ENCODE results near the gene NTNG2. TPM values are rescaled to one million over a fixed set of nuclear protein-coding genes. Genes with fewer than 3 reads are reported as not detected.

Gene NTNG2
- polyA plus RNA-seq, 1 donor from 2014 or later, result 0.43 TPM

DNA sequence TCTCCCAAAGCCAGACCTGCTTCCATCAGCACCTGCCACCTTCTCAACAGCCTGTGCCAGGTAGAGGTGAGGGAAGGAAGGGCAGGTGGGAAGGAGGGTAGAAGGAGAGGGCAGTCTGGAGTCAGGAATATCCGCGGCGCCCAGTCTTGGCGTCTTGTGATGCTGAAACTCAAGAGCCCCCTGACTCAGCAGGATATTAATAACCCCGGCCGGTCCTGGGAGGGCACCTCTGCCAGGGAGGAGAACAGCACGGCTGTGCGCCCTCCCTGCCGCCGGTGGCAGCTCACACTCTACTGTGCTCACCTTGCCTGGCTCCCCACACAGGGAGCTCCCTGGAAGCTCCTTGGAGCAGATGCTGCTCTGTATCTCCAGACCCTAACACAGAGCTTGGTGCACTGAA lies 11.6 kb upstream of the NTNG2 start:
- Histone ChIP-seq H3K9me3 (ENCODE audit: low read length) (no peaks in the 10 kb centered on the region), H3K27me3 (ENCODE audit: insufficient read depth, low read depth, low read length) (no peaks in the 10 kb centered on the region), H3K9me2 (ENCODE audit: insufficient read depth, low read length) (no peaks in the 10 kb centered on the region), H3K27ac (ENCODE audit: low read length) (no peak overlapping the region), H4K20me1 (ENCODE audit: insufficient read depth) (no peaks in the 10 kb centered on the region), H3K9ac (ENCODE audit: low read length) (no peak overlapping the region), H3K79me2 (replicated peaks; ENCODE audit: insufficient read depth, low read length) (no peaks in the 10 kb centered on the region), H3K4me2 (ENCODE audit: low read length) (no peak overlapping the region), H3K4me3 (ENCODE audit: low read length) (no peak overlapping the region), H3K36me3 (ENCODE audit: insufficient read depth, low read length) (no peaks in the 10 kb centered on the region), H2AFZ (ENCODE audit: low read depth, low read length) (no peak overlapping the region), H3F3A (ENCODE audit: insufficient read depth, low read length, poor library complexity, severe bottlenecking) (no peaks in the 10 kb centered on the region)
- TF ChIP-seq EZH2 (IDR thresholded peaks at IDR 0.05; ENCODE audit: borderline replicate concordance, insufficient read depth, low read length, poor library complexity, severe bottlenecking) (no peak), TAF1 (IDR thresholded peaks at IDR 0.05; ENCODE audit: low read depth) (no peak), EP300 (conservative IDR thresholded peaks at IDR 0.05; ENCODE audit: poor library complexity, severe bottlenecking) (no peak), CTCF (IDR thresholded peaks at IDR 0.05; ENCODE audit: poor library complexity, severe bottlenecking) (no peak), MXI1 (conservative IDR thresholded peaks at IDR 0.05; ENCODE audit: poor library complexity, severe bottlenecking) (no peak), SMC3 (conservative IDR thresholded peaks at IDR 0.05; ENCODE audit: poor library complexity) (no peak), RAD21 (conservative IDR thresholded peaks at IDR 0.05) (no peak)
- TF ChIP-seq, protein P1, sequence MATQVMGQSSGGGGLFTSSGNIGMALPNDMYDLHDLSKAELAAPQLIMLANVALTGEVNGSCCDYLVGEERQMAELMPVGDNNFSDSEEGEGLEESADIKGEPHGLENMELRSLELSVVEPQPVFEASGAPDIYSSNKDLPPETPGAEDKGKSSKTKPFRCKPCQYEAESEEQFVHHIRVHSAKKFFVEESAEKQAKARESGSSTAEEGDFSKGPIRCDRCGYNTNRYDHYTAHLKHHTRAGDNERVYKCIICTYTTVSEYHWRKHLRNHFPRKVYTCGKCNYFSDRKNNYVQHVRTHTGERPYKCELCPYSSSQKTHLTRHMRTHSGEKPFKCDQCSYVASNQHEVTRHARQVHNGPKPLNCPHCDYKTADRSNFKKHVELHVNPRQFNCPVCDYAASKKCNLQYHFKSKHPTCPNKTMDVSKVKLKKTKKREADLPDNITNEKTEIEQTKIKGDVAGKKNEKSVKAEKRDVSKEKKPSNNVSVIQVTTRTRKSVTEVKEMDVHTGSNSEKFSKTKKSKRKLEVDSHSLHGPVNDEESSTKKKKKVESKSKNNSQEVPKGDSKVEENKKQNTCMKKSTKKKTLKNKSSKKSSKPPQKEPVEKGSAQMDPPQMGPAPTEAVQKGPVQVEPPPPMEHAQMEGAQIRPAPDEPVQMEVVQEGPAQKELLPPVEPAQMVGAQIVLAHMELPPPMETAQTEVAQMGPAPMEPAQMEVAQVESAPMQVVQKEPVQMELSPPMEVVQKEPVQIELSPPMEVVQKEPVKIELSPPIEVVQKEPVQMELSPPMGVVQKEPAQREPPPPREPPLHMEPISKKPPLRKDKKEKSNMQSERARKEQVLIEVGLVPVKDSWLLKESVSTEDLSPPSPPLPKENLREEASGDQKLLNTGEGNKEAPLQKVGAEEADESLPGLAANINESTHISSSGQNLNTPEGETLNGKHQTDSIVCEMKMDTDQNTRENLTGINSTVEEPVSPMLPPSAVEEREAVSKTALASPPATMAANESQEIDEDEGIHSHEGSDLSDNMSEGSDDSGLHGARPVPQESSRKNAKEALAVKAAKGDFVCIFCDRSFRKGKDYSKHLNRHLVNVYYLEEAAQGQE (IDR thresholded peaks at IDR 0.05; ENCODE audit: borderline replicate concordance), result no peak

GRCh38 chr9:132151118-132151517 lies 10.7 kb upstream of the NTNG2 start:
- Histone ChIP-seq H2AFZ (ENCODE audit: low read depth, low read length) (no peak overlapping the region), H3K27ac (ENCODE audit: low read length) (no peak overlapping the region), H3K9ac (ENCODE audit: low read length) (no peak overlapping the region), H4K20me1 (ENCODE audit: insufficient read depth) (no peaks in the 10 kb centered on the region), H3K27me3 (ENCODE audit: insufficient read depth, low read depth, low read length) (no peaks in the 10 kb centered on the region), H3K4me2 (ENCODE audit: low read length) (no peak overlapping the region), H3K36me3 (ENCODE audit: insufficient read depth, low read length) (no peaks in the 10 kb centered on the region), H3F3A (ENCODE audit: insufficient read depth, low read length, poor library complexity, severe bottlenecking) (no peaks in the 10 kb centered on the region), H3K79me2 (replicated peaks; ENCODE audit: insufficient read depth, low read length) (no peaks in the 10 kb centered on the region), H3K4me3 (ENCODE audit: low read length) (no peak overlapping the region), H3K9me2 (ENCODE audit: insufficient read depth, low read length) (no peaks in the 10 kb centered on the region), H3K9me3 (ENCODE audit: low read length) (no peaks in the 10 kb centered on the region)
- TF ChIP-seq CTCF (IDR thresholded peaks at IDR 0.05; ENCODE audit: poor library complexity, severe bottlenecking) (no peak), SMC3 (conservative IDR thresholded peaks at IDR 0.05; ENCODE audit: poor library complexity) (no peak), TAF1 (IDR thresholded peaks at IDR 0.05; ENCODE audit: low read depth) (no peak), RAD21 (conservative IDR thresholded peaks at IDR 0.05) (no peak), EZH2 (IDR thresholded peaks at IDR 0.05; ENCODE audit: borderline replicate concordance, insufficient read depth, low read length, poor library complexity, severe bottlenecking) (no peak), MXI1 (conservative IDR thresholded peaks at IDR 0.05; ENCODE audit: poor library complexity, severe bottlenecking) (no peak), POLR2AphosphoS5 (IDR thresholded peaks at IDR 0.05) (no peak)
- TF ChIP-seq, protein P1 (IDR thresholded peaks at IDR 0.05; ENCODE audit: borderline replicate concordance), result no peak

All from neural cell (in vitro differentiated cells).